SK-N-SH treated with all-trans-retinoic acid at 6 μM for 48 hours (cell line): ENCODE data around the gene TRIM24.

Experiments
- ATAC-seq: fragments of 200-7000 bp; cut with Tn5 transposase; 3 replicates; pipeline ENCODE4 v1.9.1; 2020; ENCODE audit warnings: mild to moderate bottlenecking, moderate library complexity
- ARNTL ChIP-seq: fragments of 450-650 bp; formaldehyde crosslinking; IDR thresholded peaks from 2 replicates; pipeline ENCODE4 v1.5.0; 2020; ENCODE audit warnings: low read depth, mild to moderate bottlenecking, moderate library complexity, borderline replicate concordance
- BACH2 ChIP-seq: fragments of 250-450 bp; sonication (Bioruptor Pico); IDR thresholded peaks from 2 replicates; pipeline ENCODE4 v1.9.0; 2021; ENCODE audit warnings: mild to moderate bottlenecking, borderline replicate concordance
- CREB5 ChIP-seq: fragments of 250-450 bp; sonication (Bioruptor Pico); IDR thresholded peaks from 2 replicates; pipeline ENCODE4 v1.5.1; 2020; ENCODE audit warnings: low read depth, mild to moderate bottlenecking, moderate library complexity
- CSDC2 ChIP-seq: fragments of 250-450 bp; sonication (Bioruptor Pico); IDR thresholded peaks from 2 replicates; pipeline ENCODE4 v1.5.0; 2020; ENCODE audit warnings: mild to moderate bottlenecking, moderate library complexity
- CSRNP3 ChIP-seq: fragments of 250-450 bp; sonication (Bioruptor Pico); IDR thresholded peaks from 2 replicates; pipeline ENCODE4 v1.5.1; 2021; ENCODE audit warnings: mild to moderate bottlenecking, moderate library complexity
- ESRRG ChIP-seq: fragments of 250-450 bp; sonication (Bioruptor Pico); IDR thresholded peaks from 2 replicates; pipeline ENCODE4 v1.6.1; 2021; ENCODE audit warnings: mild to moderate bottlenecking
- GLIS3 ChIP-seq: fragments of 250-450 bp; sonication (Bioruptor Pico); IDR thresholded peaks from 2 replicates; pipeline ENCODE4 v1.5.0; 2020; ENCODE audit warnings: mild to moderate bottlenecking, moderate library complexity
- ISL1 ChIP-seq: fragments of 250-450 bp; sonication (Bioruptor Pico); IDR thresholded peaks from 2 replicates; pipeline ENCODE4 v2.1.2; 2022; ENCODE audit warnings: mild to moderate bottlenecking, moderate library complexity
- OSR1 ChIP-seq: fragments of 250-450 bp; sonication (Bioruptor Pico); IDR thresholded peaks from 2 replicates; pipeline ENCODE4 v1.8.0; 2022; ENCODE audit warnings: moderate library complexity, mild to moderate bottlenecking, inconsistent platforms
- PATZ1 ChIP-seq: fragments of 250-450 bp; sonication (Bioruptor Pico); IDR thresholded peaks from 2 replicates; pipeline ENCODE4 v1.8.0; 2020; ENCODE audit warnings: mild to moderate bottlenecking, moderate library complexity, borderline replicate concordance
- POU6F1 ChIP-seq: fragments of 250-450 bp; sonication (Bioruptor Pico); IDR thresholded peaks from 2 replicates; pipeline ENCODE4 v1.8.0; 2021; ENCODE audit warnings: low read depth, mild to moderate bottlenecking, moderate library complexity, borderline replicate concordance
- PPARA ChIP-seq: fragments of 250-450 bp; sonication (Bioruptor Pico); IDR thresholded peaks from 2 replicates; pipeline ENCODE4 v1.5.0; 2020; ENCODE audit warnings: mild to moderate bottlenecking, borderline replicate concordance
- RARB ChIP-seq: fragments of 250-450 bp; sonication (Bioruptor Pico); IDR thresholded peaks from 2 replicates; pipeline ENCODE4 v1.8.0; 2021; ENCODE audit warnings: mild to moderate bottlenecking, moderate library complexity
- SNAI2 ChIP-seq: fragments of 250-450 bp; sonication (Bioruptor Pico); IDR thresholded peaks from 2 replicates; pipeline ENCODE4 v1.5.0; 2020; ENCODE audit warnings: mild to moderate bottlenecking, moderate library complexity
- TCF4 ChIP-seq: fragments of 250-450 bp; sonication (Bioruptor Pico); IDR thresholded peaks from 2 replicates; pipeline ENCODE4 v1.8.0; 2021; ENCODE audit warnings: mild to moderate bottlenecking, moderate library complexity, borderline replicate concordance
- TOX ChIP-seq: fragments of 250-450 bp; sonication (Bioruptor Pico); IDR thresholded peaks from 2 replicates; pipeline ENCODE4 v1.8.0; 2021; ENCODE audit warnings: mild to moderate bottlenecking, moderate library complexity, borderline replicate concordance
- TSHZ2 ChIP-seq: fragments of 250-450 bp; sonication (Bioruptor Pico); IDR thresholded peaks from 2 replicates; pipeline ENCODE4 v1.5.0; 2020; ENCODE audit warnings: mild to moderate bottlenecking, moderate library complexity
- ZC3H10 ChIP-seq: fragments of 250-450 bp; sonication (Bioruptor Pico); IDR thresholded peaks from 2 replicates; pipeline ENCODE4 v1.5.1; 2021; ENCODE audit warnings: mild to moderate bottlenecking, moderate library complexity
- ZFP3 ChIP-seq: fragments of 250-450 bp; sonication (Bioruptor Pico); IDR thresholded peaks from 2 replicates; pipeline ENCODE4 v1.5.0; 2020; ENCODE audit warnings: mild to moderate bottlenecking, moderate library complexity
- ZFP30 ChIP-seq: fragments of 450-650 bp; formaldehyde crosslinking; IDR thresholded peaks from 2 replicates; pipeline ENCODE4 v1.5.0; 2022; ENCODE audit warnings: mild to moderate bottlenecking, moderate library complexity
- ZNF565 ChIP-seq: fragments of 450-650 bp; formaldehyde crosslinking; conservative IDR thresholded peaks from 2 replicates; pipeline ENCODE4 v1.5.0; 2020; ENCODE audit warnings: low read depth, mild to moderate bottlenecking, moderate library complexity
- ZNF70 ChIP-seq: fragments of 450-650 bp; formaldehyde crosslinking; IDR thresholded peaks from 2 replicates; pipeline ENCODE4 v1.5.0; 2020; ENCODE audit warnings: mild to moderate bottlenecking, moderate library complexity
- ZNF8 ChIP-seq: fragments of 450-650 bp; formaldehyde crosslinking; IDR thresholded peaks from 2 replicates; pipeline ENCODE4 v1.5.0; 2020; ENCODE audit warnings: mild to moderate bottlenecking, moderate library complexity

Gene TRIM24

GRCh38 chr7:138431517-138431916, 28.5 kb upstream of the TRIM24 start:
- TF ChIP-seq CSRNP3 (CRISPR knock-in tag) (no peak), ZNF565 (CRISPR knock-in tag) (no peak), TOX (no peak), RARB (no peak), BACH2 (CRISPR knock-in tag) (no peak), ZFP30 (CRISPR knock-in tag) (no peak), ARNTL (CRISPR knock-in tag) (no peak), CSDC2 (CRISPR knock-in tag) (no peak), TSHZ2 (CRISPR knock-in tag) (no peak), ESRRG (CRISPR knock-in tag) (no peak), PATZ1 (CRISPR knock-in tag) (no peak), CREB5 (CRISPR knock-in tag) (no peak), PPARA (no peak), ZNF70 (CRISPR knock-in tag) (no peak), ZNF8 (CRISPR knock-in tag) (no peak), POU6F1 (CRISPR knock-in tag) (no peak), ZC3H10 (CRISPR knock-in tag) (no peak), TCF4 (CRISPR knock-in tag) (no peak), ISL1 (CRISPR knock-in tag) (no peak)
- ATAC-seq: no peak

GRCh38 chr7:138433583-138434443, 26.2 kb upstream of the TRIM24 start:
- TF ChIP-seq POU6F1 (CRISPR knock-in tag): no peak
- TF ChIP-seq ZFP3 (CRISPR knock-in tag): no peak
- no peak for TF ChIP-seq ZFP30 (CRISPR knock-in tag)
- no peak for TF ChIP-seq GLIS3 (CRISPR knock-in tag)
- no peak for TF ChIP-seq TCF4 (CRISPR knock-in tag)
- no peak for TF ChIP-seq BACH2 (CRISPR knock-in tag)
- no peak for TF ChIP-seq SNAI2
- no peak for TF ChIP-seq OSR1 (CRISPR knock-in tag)
- TF ChIP-seq CSDC2 (CRISPR knock-in tag): no peak
- TF ChIP-seq, all 23 proteins: peak for 0
- ATAC-seq: no peak
